ENCODE measurements around the gene FAF1. TPM values are rescaled to one million over a fixed set of nuclear protein-coding genes. Genes with fewer than 3 reads are reported as not detected.

The FAF1 gene
- polyA plus RNA-seq, 1 of the 3 experiments (the other 2 are of a cell fraction) = 8.7 TPM

- TF ChIP-seq PBX3 (IDR thresholded peaks at IDR 0.05) (no peak), TAF1 (IDR thresholded peaks at IDR 0.05; ENCODE audit: borderline replicate concordance, low read depth, low read length) (no peak), MXI1 (IDR thresholded peaks at IDR 0.05; ENCODE audit: low read depth, low read length) (no peak), SMC3 (IDR thresholded peaks at IDR 0.05; ENCODE audit: low read depth, low read length) (no peak), FOSL2 (IDR thresholded peaks at IDR 0.05; ENCODE audit: borderline replicate concordance, low read depth) (no peak)
These were observed 100.4 kb downstream of the FAF1 start (continued) for GRCh38 chr1:50859657-50860056.

GRCh38 chr1:50858761-50859160 lies 101.3 kb downstream of the FAF1 start:
- Histone ChIP-seq H3K4me3 (ENCODE audit: low read depth in 2 of 2, low read length in 1 of 2) (no peak overlapping the region), H4K20me1 (ENCODE audit: insufficient read depth) (no peaks in the 10 kb centered on the region), H3K9ac (no peak overlapping the region), H3F3A (replicated peaks; ENCODE audit: insufficient read depth) (no peaks in the 10 kb centered on the region), H3K4me2 (no peak overlapping the region), H3K27ac (ENCODE audit: low read depth in 2 of 2, low read length in 1 of 2) (no peak overlapping the region), H3K4me1 (ENCODE audit: control insufficient read depth in 1 of 2, insufficient read depth in 2 of 2, low read depth in 1 of 2, low read length in 1 of 2) (no peaks in the 10 kb centered on the region), H3K9me3 (peaks cover 11% of the 10 kb centered on the region; the same call in 1 of the 2 replicates), H3K27me3 (ENCODE audit: insufficient read depth) (no peaks in the 10 kb centered on the region), H3K9me2 (no peaks in the 10 kb centered on the region), H3K36me3 (replicated peaks in 1 of 2; ENCODE audit: control insufficient read depth in 1 of 2, insufficient read depth in 2 of 2, low read length in 1 of 2) (peaks cover 0 to 9% of the 10 kb centered on the region in 2 experiments), H3K79me2 (ENCODE audit: insufficient read depth) (peaks cover 57% of the 10 kb centered on the region), H2AFZ (ENCODE audit: low read depth) (no peak overlapping the region)
- ChIA-PET CTCF (interaction anchor here (0.8 to 1.3 kb wide), 2 partner anchors 12 to 14 kb away, joined by 3 to 4 read pairs; no protein-coding TSS in a partner anchor), POLR2A (no interaction called here)
- DNase-seq = no peak
- WGBS (ENCODE audit: low lambda C conversion rate) = 100% methylated on average over 1 of the region's 1 CpG
- TF ChIP-seq REST (IDR thresholded peaks at IDR 0.05; ENCODE audit: low read depth, low read length) = no peak
- TF ChIP-seq EP300 (IDR thresholded peaks at IDR 0.05; ENCODE audit: borderline replicate concordance in 1 of 2, low read depth in 1 of 2, low read length in 1 of 2) = no peak
- no peak for TF ChIP-seq TEAD4 (IDR thresholded peaks at IDR 0.05; ENCODE audit: borderline replicate concordance, insufficient read depth)
- TF ChIP-seq NFIC (IDR thresholded peaks at IDR 0.05; ENCODE audit: borderline replicate concordance) = no peak
- TF ChIP-seq CHD2 (IDR thresholded peaks at IDR 0.05; ENCODE audit: low read length, partially characterized antibody) = no peak
- no peak for TF ChIP-seq FOXM1 (IDR thresholded peaks at IDR 0.05; ENCODE audit: low read depth)
- TF ChIP-seq RXRA (IDR thresholded peaks at IDR 0.05; ENCODE audit: borderline replicate concordance, low read depth) = no peak
- no peak for TF ChIP-seq SMC3 (IDR thresholded peaks at IDR 0.05; ENCODE audit: low read depth, low read length)
- TF ChIP-seq FOSL2 (IDR thresholded peaks at IDR 0.05; ENCODE audit: borderline replicate concordance, low read depth) = no peak
